ENCODE results near the gene STARD8. TPM values are rescaled to one million over a fixed set of nuclear protein-coding genes. Genes with fewer than 3 reads are reported as not detected.

Gene STARD8
- polyA plus RNA-seq, 1 donor from 2014 or later, result 0.09 TPM

GRCh38 chrX:68672581-68673318 lies 25.3 kb downstream of the STARD8 start:
- H3K9me3 ChIP-seq (ENCODE audit: low read length), result no peaks in the 10 kb centered on the region
- no peak overlapping the region for H3K4me3 ChIP-seq (ENCODE audit: low read length)
- no peak overlapping the region for H3K27ac ChIP-seq (ENCODE audit: low read length)
- no peaks in the 10 kb centered on the region for H3K27me3 ChIP-seq (ENCODE audit: insufficient read depth, low read depth, low read length)
- no peaks in the 10 kb centered on the region for H4K20me1 ChIP-seq (ENCODE audit: insufficient read depth)
- H3K79me2 ChIP-seq (replicated peaks; ENCODE audit: insufficient read depth, low read length), result no peaks in the 10 kb centered on the region
- H3K36me3 ChIP-seq (ENCODE audit: insufficient read depth, low read length), result no peaks in the 10 kb centered on the region
- H3F3A ChIP-seq (ENCODE audit: insufficient read depth, low read length, poor library complexity, severe bottlenecking), result no peaks in the 10 kb centered on the region
- no peak overlapping the region for H3K4me2 ChIP-seq (ENCODE audit: low read length)
- no peaks in the 10 kb centered on the region for H3K9me2 ChIP-seq (ENCODE audit: insufficient read depth, low read length)
- TF ChIP-seq SMC3 (conservative IDR thresholded peaks at IDR 0.05; ENCODE audit: poor library complexity) (no peak), RAD21 (conservative IDR thresholded peaks at IDR 0.05) (no peak), TAF1 (IDR thresholded peaks at IDR 0.05; ENCODE audit: low read depth) (no peak), REST (IDR thresholded peaks at IDR 0.05; ENCODE audit: borderline replicate concordance) (no peak), EP300 (conservative IDR thresholded peaks at IDR 0.05; ENCODE audit: poor library complexity, severe bottlenecking) (no peak), MXI1 (conservative IDR thresholded peaks at IDR 0.05; ENCODE audit: poor library complexity, severe bottlenecking) (no peak), POLR2AphosphoS5 (IDR thresholded peaks at IDR 0.05) (no peak), EZH2 (IDR thresholded peaks at IDR 0.05; ENCODE audit: borderline replicate concordance, insufficient read depth, low read length, poor library complexity, severe bottlenecking) (no peak)
- TF ChIP-seq, protein P1, sequence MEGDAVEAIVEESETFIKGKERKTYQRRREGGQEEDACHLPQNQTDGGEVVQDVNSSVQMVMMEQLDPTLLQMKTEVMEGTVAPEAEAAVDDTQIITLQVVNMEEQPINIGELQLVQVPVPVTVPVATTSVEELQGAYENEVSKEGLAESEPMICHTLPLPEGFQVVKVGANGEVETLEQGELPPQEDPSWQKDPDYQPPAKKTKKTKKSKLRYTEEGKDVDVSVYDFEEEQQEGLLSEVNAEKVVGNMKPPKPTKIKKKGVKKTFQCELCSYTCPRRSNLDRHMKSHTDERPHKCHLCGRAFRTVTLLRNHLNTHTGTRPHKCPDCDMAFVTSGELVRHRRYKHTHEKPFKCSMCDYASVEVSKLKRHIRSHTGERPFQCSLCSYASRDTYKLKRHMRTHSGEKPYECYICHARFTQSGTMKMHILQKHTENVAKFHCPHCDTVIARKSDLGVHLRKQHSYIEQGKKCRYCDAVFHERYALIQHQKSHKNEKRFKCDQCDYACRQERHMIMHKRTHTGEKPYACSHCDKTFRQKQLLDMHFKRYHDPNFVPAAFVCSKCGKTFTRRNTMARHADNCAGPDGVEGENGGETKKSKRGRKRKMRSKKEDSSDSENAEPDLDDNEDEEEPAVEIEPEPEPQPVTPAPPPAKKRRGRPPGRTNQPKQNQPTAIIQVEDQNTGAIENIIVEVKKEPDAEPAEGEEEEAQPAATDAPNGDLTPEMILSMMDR (IDR thresholded peaks at IDR 0.05; ENCODE audit: poor library complexity, severe bottlenecking), result no peak
- H3K9ac ChIP-seq (ENCODE audit: low read length), result no peak overlapping the region
- no peak overlapping the region for H2AFZ ChIP-seq (ENCODE audit: low read depth, low read length)

DNA sequence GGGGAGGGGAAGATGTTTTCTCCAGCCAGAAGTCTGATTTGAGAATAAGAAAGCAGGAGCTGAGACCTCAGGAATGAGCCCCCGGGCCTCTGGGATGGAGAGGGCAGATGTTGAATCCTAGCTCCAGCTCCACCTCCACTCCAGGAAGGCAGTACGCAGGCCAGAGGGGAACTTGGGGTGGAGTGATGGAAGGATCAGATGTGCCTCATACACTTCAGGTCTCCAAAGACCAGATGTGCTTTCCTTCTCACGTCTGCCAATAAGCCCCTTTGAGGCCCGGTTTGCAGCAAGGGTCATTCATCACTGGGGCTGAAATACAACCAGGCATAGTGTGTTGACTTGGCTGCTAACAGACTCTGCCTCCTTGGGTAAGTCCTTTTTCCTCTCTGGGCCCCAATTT lies 28.1 kb downstream of the STARD8 start:
- no peaks in the 10 kb centered on the region for H3K9me2 ChIP-seq (ENCODE audit: insufficient read depth, low read length)

More for the DNA sequence above, 28.1 kb downstream of the STARD8 start:
- H3K4me3 ChIP-seq (ENCODE audit: low read length), result no peak overlapping the region
- no peak overlapping the region for H3K27ac ChIP-seq (ENCODE audit: low read length)
- no peak overlapping the region for H3K9ac ChIP-seq (ENCODE audit: low read length)
- TF ChIP-seq REST (IDR thresholded peaks at IDR 0.05; ENCODE audit: borderline replicate concordance), result no peak
- no peak for TF ChIP-seq MXI1 (conservative IDR thresholded peaks at IDR 0.05; ENCODE audit: poor library complexity, severe bottlenecking)
- TF ChIP-seq EP300 (conservative IDR thresholded peaks at IDR 0.05; ENCODE audit: poor library complexity, severe bottlenecking), result no peak
- no peak for TF ChIP-seq TAF1 (IDR thresholded peaks at IDR 0.05; ENCODE audit: low read depth)
- TF ChIP-seq EZH2 (IDR thresholded peaks at IDR 0.05; ENCODE audit: borderline replicate concordance, insufficient read depth, low read length, poor library complexity, severe bottlenecking), result no peak
- TF ChIP-seq RAD21 (conservative IDR thresholded peaks at IDR 0.05), result no peak
- no peak for TF ChIP-seq POLR2AphosphoS5 (IDR thresholded peaks at IDR 0.05)
- TF ChIP-seq, protein P1 (IDR thresholded peaks at IDR 0.05; ENCODE audit: poor library complexity, severe bottlenecking), result no peak
- no peak for TF ChIP-seq SMC3 (conservative IDR thresholded peaks at IDR 0.05; ENCODE audit: poor library complexity)
- H3K4me2 ChIP-seq (ENCODE audit: low read length), result no peak overlapping the region
- no peaks in the 10 kb centered on the region for H4K20me1 ChIP-seq (ENCODE audit: insufficient read depth)
- H3K9me3 ChIP-seq (ENCODE audit: low read length), result no peaks in the 10 kb centered on the region
- no peaks in the 10 kb centered on the region for H3K36me3 ChIP-seq (ENCODE audit: insufficient read depth, low read length)
- no peaks in the 10 kb centered on the region for H3K79me2 ChIP-seq (replicated peaks; ENCODE audit: insufficient read depth, low read length)
- no peaks in the 10 kb centered on the region for H3K27me3 ChIP-seq (ENCODE audit: insufficient read depth, low read depth, low read length)
- H2AFZ ChIP-seq (ENCODE audit: low read depth, low read length), result no peak overlapping the region
- no peaks in the 10 kb centered on the region for H3F3A ChIP-seq (ENCODE audit: insufficient read depth, low read length, poor library complexity, severe bottlenecking)
